Measurements from ENCODE around the gene NKD2.

NKD2 gene

GRCh38 chr5:961711-962240, 46.8 kb upstream of the NKD2 start:
- H3K27me3 Mint-ChIP-seq (ENCODE audit: low read depth, poor library complexity) = peaks cover 6% of the 10 kb centered on the region
- no peak overlapping the region for H3K4me3 Mint-ChIP-seq
- H3K27ac Mint-ChIP-seq = no peak overlapping the region
- peaks cover 40% of the 10 kb centered on the region for H3K4me1 Mint-ChIP-seq
- no peak for DNase-seq
- TF ChIP-seq CTCF (IDR thresholded peaks at IDR 0.05) = no peak
- H3K36me3 Mint-ChIP-seq (ENCODE audit: low read depth) = no peaks in the 10 kb centered on the region
- H3K9me3 Mint-ChIP-seq = peaks cover under 1% of the 10 kb centered on the region

GRCh38 chr5:962386-962785, 46.2 kb upstream of the NKD2 start:
- Mint-ChIP-seq H3K9me3 (peaks cover 5% of the 10 kb centered on the region), H3K4me1 (peaks cover 35% of the 10 kb centered on the region), H3K27ac (no peak overlapping the region), H3K4me3 (no peak overlapping the region), H3K36me3 (ENCODE audit: low read depth) (peaks cover 1% of the 10 kb centered on the region), H3K27me3 (ENCODE audit: low read depth, poor library complexity) (peaks cover 6% of the 10 kb centered on the region)
- no peak for TF ChIP-seq CTCF (IDR thresholded peaks at IDR 0.05)
- no peak for DNase-seq

GRCh38 chr5:962801-963200, 45.8 kb upstream of the NKD2 start:
- DNase-seq = no peak
- Mint-ChIP-seq H3K27ac (no peak overlapping the region), H3K9me3 (peaks cover 9% of the 10 kb centered on the region), H3K27me3 (ENCODE audit: low read depth, poor library complexity) (peaks cover 6% of the 10 kb centered on the region), H3K4me3 (no peak overlapping the region), H3K36me3 (ENCODE audit: low read depth) (peaks cover 5% of the 10 kb centered on the region), H3K4me1 (peaks cover 31% of the 10 kb centered on the region)
- no peak for TF ChIP-seq CTCF (IDR thresholded peaks at IDR 0.05)

- no peak for DNase-seq
- TF ChIP-seq CTCF (IDR thresholded peaks at IDR 0.05) = no peak
- H3K27me3 Mint-ChIP-seq (ENCODE audit: low read depth, poor library complexity) = peaks cover 6% of the 10 kb centered on the region
- H3K4me1 Mint-ChIP-seq = peaks cover 32% of the 10 kb centered on the region
- peaks cover 6% of the 10 kb centered on the region for H3K36me3 Mint-ChIP-seq (ENCODE audit: low read depth)
- no peak overlapping the region for H3K4me3 Mint-ChIP-seq
- H3K9me3 Mint-ChIP-seq = peaks cover 11% of the 10 kb centered on the region
- no peak overlapping the region for H3K27ac Mint-ChIP-seq
Measured at GRCh38 chr5:963310-963672, 45.3 kb upstream of the NKD2 start.

- Mint-ChIP-seq H3K4me1 (peaks cover 38% of the 10 kb centered on the region), H3K27ac (peak overlapping the region; percentile 33), H3K27me3 (ENCODE audit: low read depth, poor library complexity) (peaks cover 6% of the 10 kb centered on the region), H3K36me3 (ENCODE audit: low read depth) (peaks cover 6% of the 10 kb centered on the region), H3K4me3 (no peak overlapping the region), H3K9me3 (peaks cover 11% of the 10 kb centered on the region)
- DNase-seq = no peak
- TF ChIP-seq CTCF (IDR thresholded peaks at IDR 0.05) = no peak
Measured at GRCh38 chr5:963673-964531, 44.7 kb upstream of the NKD2 start.

GRCh38 chr5:964821-965220, 43.8 kb upstream of the NKD2 start:
- Mint-ChIP-seq H3K4me1 (peaks cover 40% of the 10 kb centered on the region), H3K9me3 (peaks cover 11% of the 10 kb centered on the region), H3K36me3 (ENCODE audit: low read depth) (peaks cover 6% of the 10 kb centered on the region), H3K27ac (no peak overlapping the region), H3K4me3 (no peak overlapping the region), H3K27me3 (ENCODE audit: low read depth, poor library complexity) (peaks cover 6% of the 10 kb centered on the region)
- DNase-seq = no peak
- TF ChIP-seq CTCF (IDR thresholded peaks at IDR 0.05) = no peak
